ENCODE data around the gene SERINC5.

- TF ChIP-seq LEF1 (IDR thresholded peaks at IDR 0.05; ENCODE audit: borderline replicate concordance): no peak
- TF ChIP-seq SP1 (IDR thresholded peaks at IDR 0.05): no peak
- no peak for TF ChIP-seq SUZ12 (IDR thresholded peaks at IDR 0.05)
- TF ChIP-seq FOXM1 (IDR thresholded peaks at IDR 0.05; ENCODE audit: borderline replicate concordance): no peak
These were observed 185.4 kb downstream of the SERINC5 start for GRCh38 chr5:80070338-80071056.

Measured in HEK293T (cell line).